GM12874 (cell line): Measurements from ENCODE around the gene ACTN3.

ENCODE experiments used
- TF ChIP-seq, protein P1 (sequence below): IDR thresholded peaks from 2 replicates; pipeline ENCODE4 v1.5.1; 2011; ENCODE audit warnings: low read depth, mild to moderate bottlenecking, control low read depth, low read length, moderate library complexity; ENCODE audit not compliant: insufficient read depth

Gene ACTN3

DNA sequence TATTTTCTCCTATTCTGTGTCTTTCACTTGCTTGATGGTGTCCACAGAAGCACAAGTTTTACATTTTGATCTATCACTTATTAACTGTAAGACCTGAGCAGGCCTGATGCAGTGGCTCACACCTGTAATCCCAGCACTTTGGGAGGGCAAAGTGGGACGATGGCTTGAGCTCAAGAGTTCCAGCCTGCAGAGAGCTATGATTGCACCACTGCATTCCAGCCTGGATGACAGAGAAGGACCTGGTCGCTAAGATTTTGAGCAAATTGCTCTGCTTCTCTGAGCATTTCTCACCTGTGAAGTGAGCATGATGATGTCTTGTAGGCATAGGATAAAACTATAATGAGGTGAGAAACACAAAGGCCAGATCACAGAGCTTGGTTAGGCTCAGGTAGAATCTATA, 39.4 kb downstream of the ACTN3 start:
- TF ChIP-seq, protein P1, sequence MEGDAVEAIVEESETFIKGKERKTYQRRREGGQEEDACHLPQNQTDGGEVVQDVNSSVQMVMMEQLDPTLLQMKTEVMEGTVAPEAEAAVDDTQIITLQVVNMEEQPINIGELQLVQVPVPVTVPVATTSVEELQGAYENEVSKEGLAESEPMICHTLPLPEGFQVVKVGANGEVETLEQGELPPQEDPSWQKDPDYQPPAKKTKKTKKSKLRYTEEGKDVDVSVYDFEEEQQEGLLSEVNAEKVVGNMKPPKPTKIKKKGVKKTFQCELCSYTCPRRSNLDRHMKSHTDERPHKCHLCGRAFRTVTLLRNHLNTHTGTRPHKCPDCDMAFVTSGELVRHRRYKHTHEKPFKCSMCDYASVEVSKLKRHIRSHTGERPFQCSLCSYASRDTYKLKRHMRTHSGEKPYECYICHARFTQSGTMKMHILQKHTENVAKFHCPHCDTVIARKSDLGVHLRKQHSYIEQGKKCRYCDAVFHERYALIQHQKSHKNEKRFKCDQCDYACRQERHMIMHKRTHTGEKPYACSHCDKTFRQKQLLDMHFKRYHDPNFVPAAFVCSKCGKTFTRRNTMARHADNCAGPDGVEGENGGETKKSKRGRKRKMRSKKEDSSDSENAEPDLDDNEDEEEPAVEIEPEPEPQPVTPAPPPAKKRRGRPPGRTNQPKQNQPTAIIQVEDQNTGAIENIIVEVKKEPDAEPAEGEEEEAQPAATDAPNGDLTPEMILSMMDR, result no peak

DNA sequence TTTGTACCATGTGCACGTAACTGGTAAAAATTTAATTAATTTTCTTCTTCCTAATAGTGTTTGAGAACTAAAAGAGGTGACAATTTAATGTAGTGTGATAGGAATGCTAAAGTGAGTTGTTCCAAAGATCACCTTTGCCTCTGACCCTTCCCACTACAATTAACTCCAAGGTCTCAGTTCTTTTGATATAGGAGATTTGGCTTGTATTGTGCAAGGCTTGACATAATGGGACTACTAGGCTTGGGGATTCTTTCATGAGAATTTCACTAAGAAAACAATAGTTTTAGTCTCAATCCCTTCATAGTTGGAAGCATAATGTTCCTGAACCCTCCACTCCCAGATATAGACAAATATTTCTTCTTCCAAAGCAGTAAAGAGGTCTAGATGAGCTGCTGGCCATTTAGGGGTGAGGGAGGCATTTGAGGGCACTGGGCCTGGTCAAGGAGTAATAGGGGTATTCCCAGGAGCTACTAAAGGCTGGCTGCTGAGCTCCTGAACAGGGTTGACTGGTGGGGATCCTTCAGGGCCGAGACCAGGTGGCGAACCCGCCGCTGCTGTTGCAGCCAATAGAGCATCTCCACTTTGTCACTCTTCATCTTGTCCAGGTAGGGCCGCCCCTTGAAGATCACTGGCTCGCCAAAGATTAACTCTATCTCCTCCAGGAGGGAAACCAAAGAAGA, 43.4 kb downstream of the ACTN3 start:
- TF ChIP-seq, protein P1, result no peak

DNA sequence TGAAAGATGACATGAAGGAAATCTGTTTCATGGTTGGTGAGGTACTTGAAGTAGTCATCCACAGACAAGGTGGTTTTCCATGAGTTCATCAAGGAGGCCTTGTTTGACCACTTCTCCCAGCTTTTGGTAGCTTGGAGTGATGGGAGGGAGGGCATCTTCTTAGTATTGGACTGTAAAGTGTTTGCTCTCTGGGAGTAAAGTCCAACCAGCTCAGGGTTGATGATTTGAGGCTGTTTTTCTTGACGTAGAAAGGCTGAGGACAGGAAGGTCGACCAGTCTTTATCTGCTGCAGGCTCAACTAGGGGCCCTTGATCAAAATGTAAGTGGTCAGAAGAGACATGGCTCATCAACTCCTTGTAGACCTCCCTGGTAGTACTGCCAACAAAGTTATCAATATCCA, 44.5 kb downstream of the ACTN3 start:
- TF ChIP-seq, protein P1, result no peak

DNA sequence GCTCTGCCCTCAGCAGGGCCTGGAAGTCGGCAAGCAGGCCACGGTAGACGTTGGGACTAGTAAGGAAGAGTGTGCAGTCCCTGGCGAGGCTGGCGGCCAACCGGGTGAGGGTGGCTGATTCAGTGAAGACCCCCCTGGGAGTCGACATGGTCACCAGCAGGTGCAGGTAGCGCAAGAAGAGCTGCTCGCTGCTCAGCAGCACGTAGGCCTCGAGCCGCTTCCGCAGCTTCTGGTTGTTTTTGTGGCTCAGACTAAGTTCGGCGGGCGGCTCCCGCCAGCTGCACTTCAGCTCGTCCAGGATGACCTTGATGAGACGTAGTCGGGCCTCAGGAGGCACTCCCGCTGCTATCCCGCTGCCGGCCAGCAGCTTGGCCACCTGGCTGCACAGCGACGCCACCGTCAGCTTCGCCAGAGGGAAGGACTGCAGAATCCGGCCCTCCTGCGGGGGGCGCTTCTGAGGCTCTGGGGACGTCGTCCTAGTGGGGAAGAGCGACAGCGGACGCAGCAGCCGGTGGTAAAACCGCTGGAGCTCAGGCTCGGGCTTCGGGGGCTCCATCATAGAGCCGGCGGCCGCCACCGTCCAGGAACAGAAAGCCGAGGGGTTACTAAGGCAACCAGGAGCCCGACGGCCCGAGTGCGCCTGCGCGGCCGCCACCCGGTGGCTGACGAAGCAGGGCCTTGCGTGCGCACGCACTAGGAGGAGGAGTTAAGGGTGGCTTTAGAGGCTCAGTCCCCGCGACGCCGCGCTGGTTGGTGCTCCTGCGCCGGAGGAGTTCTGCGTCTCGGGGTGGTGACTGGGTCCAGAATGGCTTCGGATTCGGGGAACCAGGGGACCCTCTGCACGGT, 46.0 kb downstream of the ACTN3 start, which contains the start of the genes CCDC87 and CCS:
TSS of gene CCDC87 (minus strand) at position 607 of the 846 bp plus-strand sequence. CDS start at position 559, 48 bp downstream.
TSS of gene CCS (plus strand) at position 729 of the 846 bp plus-strand sequence. CDS start at position 806, 77 bp downstream.
- TF ChIP-seq, protein P1, result peak; percentile 72

DNA sequence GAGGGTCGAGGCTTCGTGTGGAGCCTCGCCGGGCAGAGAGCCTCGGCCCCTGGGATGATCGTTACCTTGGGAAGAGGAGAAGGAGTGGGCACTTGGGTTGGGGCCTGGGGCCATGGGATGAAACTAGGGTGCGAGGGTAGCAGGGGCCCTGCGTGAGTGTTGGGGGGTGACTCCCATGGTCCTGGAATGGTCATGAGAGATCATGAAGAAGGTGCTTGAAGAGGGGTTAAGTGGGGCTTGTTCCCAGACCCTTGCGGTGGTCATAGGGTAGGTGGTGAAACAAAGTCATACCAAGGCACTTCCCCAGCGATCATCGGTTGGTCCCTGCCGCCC, 46.6 kb downstream of the ACTN3 start:
- TF ChIP-seq, protein P1, result no peak

DNA sequence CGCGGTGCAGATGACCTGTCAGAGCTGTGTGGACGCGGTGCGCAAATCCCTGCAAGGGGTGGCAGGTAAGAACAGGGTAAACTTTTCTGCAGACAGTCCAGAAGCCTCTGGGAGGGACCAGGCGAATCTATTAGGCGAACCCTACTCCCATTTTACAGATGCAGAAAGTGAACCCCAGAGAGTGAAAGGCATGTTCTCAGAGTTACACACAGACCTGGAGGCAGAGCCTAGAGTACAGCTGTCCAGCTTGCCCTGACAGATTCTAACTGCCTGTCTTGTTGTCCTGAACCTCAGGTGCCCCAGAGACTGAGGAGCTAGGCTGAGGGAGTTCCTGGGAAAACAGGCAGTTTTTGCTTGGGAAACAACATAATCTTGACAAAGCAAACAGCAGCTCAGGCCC, 46.9 kb downstream of the ACTN3 start:
- TF ChIP-seq, protein P1, result no peak

DNA sequence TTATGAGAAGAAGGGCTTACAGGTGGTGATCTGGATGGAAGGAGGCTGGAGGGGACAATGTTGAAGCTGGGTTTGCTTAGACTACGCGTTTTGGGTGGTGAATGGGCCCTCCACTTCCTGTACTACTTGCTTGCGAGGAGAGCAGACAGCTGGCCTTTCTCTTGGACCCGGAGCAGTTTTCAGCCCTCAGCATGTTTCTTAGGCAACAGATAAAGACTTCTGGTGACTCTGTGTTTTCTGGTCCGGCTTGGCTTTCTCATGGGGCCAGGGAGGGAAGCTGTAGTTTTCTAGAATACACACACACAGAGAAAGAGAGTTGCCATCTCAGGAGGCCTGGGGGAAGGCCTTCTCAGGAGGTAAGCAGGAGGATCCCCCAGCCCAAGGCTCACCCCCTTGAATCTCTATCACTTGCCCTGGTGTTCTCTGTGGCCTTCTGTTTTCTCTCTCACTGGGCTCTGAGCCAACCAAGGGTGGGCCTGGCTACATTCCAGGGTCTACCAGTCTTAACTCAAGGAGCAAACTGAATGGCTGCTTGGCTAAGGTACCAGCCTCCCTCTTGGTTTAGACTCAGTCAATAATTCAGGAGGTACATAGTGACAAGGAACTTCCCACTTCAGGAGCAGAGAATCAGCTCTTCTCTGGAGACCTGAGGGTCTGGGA, 48.7 kb downstream of the ACTN3 start:
- TF ChIP-seq, protein P1, result no peak
